MG63 (cell line): Measurements from ENCODE around the gene C1orf159. TPM values are rescaled to one million over a fixed set of nuclear protein-coding genes. Genes with fewer than 3 reads are reported as not detected.
A peak's percentile ranks its signal among the peaks of the same experiment; 100 is the strongest.

ENCODE experiments used
- DNase-seq: peaks from one replicate; pipeline ENCODE4 v3.0.0-alpha.2; 2020
- H3K27me3 ChIP-seq: fragments of 250-450 bp; sonication (Bioruptor Pico); 2 replicates; pipeline ENCODE4 v1.5.1; 2020; ENCODE audit warnings: mild to moderate bottlenecking, moderate library complexity
- H3K36me3 ChIP-seq: fragments of 250-450 bp; sonication (Bioruptor Pico); 2 replicates; pipeline ENCODE4 v1.5.1; 2020; ENCODE audit warnings: mild to moderate bottlenecking, moderate library complexity
- H3K4me3 ChIP-seq: fragments of 250-450 bp; sonication (Bioruptor Pico); 2 replicates; pipeline ENCODE4 v1.5.1; 2020; ENCODE audit warnings: mild to moderate bottlenecking, moderate library complexity
- H3K9me3 ChIP-seq: fragments of 250-450 bp; sonication (Bioruptor Pico); 2 replicates; pipeline ENCODE4 v1.5.1; 2020; ENCODE audit warnings: mild to moderate bottlenecking, moderate library complexity
- total RNA-seq: library from RNA; depleted of rRNA; stranded (reverse); fragments of >200 nt; shearing (Covaris generic); gene quantifications from 2 replicates; pipeline ENCODE4 v1.2.3, GENCODE V29; 2014; ENCODE audit warnings: low replicate concordance; rRNA removed

Gene C1orf159
- total RNA-seq, 1 experiment from 2014 or later = 18.2 TPM

DNA sequence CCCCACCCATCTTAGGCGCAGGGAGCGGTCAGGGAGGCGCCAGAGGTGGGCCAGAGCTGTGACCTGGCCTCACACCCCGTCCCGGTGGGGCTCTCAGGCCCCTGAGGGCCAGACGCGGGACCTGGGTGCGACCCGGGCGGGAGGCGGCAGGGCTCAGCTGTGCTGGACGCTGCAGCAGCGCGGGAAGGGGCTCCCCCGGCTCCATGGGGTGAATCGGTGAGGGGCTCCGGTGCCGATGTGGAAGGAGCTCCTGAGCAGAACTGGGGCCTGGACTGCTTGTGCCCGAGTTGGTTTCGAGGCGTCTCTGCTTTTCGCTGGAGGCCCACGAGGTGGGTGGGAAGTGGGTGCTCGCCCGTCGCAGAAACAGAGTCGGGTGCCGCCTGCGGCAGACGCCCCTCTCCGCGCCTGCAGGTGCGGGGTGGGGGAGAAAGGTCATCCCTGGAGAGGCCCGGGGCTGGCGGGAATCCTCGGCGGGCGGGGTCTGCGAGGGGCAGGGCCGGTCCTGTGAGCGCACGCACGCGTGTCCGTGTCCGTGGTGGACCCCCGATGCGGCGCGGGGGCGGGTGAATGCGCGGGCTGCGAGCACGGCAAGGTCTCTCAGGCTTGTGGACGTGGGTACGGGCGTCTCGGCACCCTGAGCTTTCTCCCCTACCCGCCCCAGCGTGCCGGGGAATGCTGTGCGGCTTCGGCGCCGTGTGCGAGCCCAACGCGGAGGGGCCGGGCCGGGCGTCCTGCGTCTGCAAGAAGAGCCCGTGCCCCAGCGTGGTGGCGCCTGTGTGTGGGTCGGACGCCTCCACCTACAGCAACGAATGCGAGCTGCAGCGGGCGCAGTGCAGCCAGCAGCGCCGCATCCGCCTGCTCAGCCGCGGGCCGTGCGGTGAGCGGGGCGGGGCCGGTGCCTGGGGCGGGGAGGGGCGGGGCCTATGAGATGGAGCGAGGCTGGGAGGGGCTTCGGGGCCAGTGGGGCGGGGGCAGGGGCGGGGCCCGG is 75.6 kb downstream of the C1orf159 start:
- H3K4me3 ChIP-seq = no peak overlapping the region
- peak; percentile 49 for DNase-seq
- H3K36me3 ChIP-seq = peaks cover 5% of the 10 kb centered on the region
- no peaks in the 10 kb centered on the region for H3K27me3 ChIP-seq
- H3K9me3 ChIP-seq = no peaks in the 10 kb centered on the region

DNA sequence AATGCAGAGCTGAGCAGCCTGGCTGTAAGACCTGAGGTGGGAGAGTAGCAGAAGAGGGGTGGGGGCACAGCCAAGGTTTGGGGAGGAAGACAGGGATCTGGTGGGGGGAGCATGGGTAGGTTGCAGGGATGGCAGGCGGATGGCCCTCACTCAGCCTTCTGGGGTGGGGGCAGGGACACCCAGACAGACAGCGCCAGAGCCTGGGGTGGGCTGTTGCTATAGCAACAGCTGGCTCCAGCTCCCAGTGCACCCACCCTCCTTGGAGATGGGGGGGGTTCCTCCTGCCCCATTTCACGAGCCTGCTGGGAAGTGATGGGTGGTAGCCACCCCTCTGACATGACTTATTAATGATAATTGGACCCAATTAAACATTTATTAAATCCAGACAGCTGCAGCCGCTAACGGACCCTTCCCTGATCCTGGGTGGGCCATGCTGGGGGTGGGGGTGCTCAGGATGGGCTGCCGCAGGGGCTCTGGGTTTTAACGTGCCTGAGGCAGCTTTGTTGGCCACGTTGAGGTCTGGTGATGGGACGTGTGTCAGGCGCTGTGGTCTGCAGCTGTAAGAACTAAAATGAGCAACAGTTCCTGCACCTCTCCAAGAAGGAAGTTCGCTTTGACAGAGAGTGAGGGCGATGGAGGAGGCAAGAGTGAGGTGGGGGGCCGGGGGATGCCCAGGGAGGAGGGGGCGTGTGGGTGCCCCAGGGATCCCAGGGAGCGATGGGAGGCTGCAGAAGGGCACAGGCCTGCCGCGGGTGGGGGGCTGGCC is 76.6 kb downstream of the C1orf159 start:
- H3K4me3 ChIP-seq = no peak overlapping the region
- peaks cover 3% of the 10 kb centered on the region for H3K36me3 ChIP-seq
- no peak for DNase-seq
- no peaks in the 10 kb centered on the region for H3K27me3 ChIP-seq
- H3K9me3 ChIP-seq = no peaks in the 10 kb centered on the region

DNA sequence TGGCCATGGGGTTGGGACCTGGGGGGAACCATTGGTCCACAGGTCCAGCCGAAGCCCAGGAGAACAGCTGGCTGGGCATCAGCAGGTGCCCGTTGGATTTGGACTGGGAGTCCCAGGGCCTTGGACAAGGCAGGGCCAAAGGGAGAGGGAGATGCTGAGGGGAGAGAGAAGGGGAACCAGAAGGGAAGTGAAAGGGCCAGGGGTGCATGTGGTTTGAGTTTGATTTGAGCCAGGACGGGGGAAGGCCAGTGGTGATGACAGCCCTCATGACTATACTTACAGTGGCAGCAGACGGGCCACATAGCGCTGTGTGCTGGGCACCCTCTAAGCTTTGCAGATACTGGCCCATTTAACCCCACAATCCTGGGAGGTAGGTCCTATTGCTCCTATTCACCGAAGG is 77.2 kb downstream of the C1orf159 start:
- Histone ChIP-seq H3K9me3 (no peaks in the 10 kb centered on the region), H3K36me3 (peaks cover 3% of the 10 kb centered on the region), H3K27me3 (no peaks in the 10 kb centered on the region), H3K4me3 (no peak overlapping the region)
- no peak for DNase-seq

DNA sequence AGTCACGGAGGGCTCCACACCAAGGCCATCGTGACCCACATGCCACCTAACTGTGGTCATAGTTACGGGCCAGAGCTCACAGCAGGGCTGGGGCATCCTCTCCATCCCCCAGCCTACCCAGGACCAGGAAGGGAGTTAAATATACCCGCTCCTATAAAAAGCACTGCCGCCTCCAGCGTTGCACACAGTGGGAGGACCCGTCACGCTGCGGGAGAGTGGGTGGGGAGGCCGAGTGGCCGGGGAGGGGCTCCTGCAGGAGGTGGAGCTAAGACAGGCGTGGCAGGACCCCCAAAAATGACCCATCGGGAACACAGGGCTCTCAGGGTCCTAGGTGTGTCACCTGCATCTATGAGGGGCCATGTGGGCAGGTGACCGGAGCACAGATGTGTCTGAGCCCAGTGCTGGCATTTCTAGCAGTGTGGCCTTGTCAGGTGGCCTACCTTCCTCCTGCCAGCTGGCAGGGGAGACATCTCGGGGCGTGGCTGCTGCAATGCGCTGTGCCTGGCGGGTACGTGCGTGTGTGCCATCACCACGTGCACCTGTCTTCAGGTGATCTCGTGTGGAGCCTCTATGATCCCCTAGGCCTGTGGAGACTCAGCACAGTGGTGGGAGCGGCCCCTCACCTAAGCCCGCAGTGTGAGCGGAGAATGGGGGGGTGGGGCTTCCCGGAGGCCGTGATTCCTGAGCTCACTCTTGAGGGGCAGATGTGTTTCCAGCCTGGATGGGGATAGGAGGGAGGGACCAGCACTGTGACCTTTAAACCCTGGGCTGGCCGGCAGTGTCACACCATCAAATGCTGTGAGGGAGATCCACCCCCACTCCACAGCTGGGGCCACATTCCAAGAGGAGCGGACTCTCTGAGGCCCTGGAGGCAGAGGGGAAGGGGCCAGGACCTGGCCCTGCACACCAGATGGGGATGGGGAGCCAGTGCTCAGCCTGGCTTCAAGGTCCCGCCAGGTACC is 78.2 kb downstream of the C1orf159 start:
- H3K4me3 ChIP-seq = no peak overlapping the region
- no peaks in the 10 kb centered on the region for H3K9me3 ChIP-seq
- H3K36me3 ChIP-seq = peaks cover 3% of the 10 kb centered on the region; the same call in 1 of the 2 replicates
- no peak for DNase-seq
- no peaks in the 10 kb centered on the region for H3K27me3 ChIP-seq

DNA sequence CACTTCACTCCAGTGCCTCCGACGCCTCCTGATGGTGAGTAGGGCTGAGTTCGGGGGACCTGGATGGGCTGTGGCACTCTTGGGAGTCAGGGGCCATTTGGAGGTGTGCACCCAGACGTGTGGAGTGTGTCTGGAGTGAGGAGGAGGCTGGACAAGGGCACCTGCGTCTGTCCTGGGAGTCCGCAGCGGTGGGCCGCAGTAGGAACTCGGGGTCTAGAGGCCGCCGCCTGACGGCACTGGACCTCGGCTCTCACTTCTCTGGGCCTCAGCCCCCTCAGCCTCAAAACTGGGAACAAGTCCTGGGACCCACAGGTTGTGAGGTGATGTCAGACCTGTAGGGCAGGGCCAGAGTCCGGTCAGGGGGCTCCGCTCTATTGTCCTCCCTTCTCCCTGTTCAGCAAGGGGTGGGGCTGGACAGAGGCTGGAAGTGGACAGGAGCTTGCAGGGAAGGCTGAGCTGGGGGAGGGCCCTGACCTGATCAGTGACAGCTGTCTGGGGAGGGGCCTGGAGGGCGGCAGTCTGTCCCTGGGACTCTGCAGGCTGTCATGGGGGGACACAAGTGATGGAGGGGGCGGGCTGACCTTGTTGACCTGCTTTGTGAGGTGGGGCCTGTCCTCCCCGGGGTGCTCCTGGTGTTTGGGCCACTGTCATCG is 80.5 kb downstream of the C1orf159 start:
- no peak for DNase-seq
- no peaks in the 10 kb centered on the region for H3K9me3 ChIP-seq
- H3K4me3 ChIP-seq = no peak overlapping the region
- no peaks in the 10 kb centered on the region for H3K36me3 ChIP-seq
- H3K27me3 ChIP-seq = no peaks in the 10 kb centered on the region

DNA sequence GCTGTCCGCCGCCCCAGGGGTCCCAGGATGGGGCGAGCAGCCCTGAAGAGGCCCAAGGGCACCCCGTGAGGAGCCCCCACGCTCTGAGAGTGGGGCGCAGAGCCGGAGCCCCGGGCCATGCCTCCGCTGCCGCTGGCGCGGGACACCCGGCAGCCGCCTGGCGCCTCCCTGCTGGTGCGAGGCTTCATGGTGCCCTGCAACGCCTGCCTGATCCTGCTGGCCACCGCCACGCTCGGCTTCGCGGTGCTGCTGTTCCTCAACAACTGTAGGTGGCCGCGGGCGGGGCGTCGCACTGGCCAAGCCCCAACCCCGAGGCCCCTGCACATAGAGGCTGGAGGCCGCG is 81.5 kb downstream of the C1orf159 start:
- H3K4me3 ChIP-seq = no peak overlapping the region
- no peaks in the 10 kb centered on the region for H3K9me3 ChIP-seq
- no peak for DNase-seq
- H3K27me3 ChIP-seq = no peaks in the 10 kb centered on the region
- H3K36me3 ChIP-seq = no peaks in the 10 kb centered on the region

DNA sequence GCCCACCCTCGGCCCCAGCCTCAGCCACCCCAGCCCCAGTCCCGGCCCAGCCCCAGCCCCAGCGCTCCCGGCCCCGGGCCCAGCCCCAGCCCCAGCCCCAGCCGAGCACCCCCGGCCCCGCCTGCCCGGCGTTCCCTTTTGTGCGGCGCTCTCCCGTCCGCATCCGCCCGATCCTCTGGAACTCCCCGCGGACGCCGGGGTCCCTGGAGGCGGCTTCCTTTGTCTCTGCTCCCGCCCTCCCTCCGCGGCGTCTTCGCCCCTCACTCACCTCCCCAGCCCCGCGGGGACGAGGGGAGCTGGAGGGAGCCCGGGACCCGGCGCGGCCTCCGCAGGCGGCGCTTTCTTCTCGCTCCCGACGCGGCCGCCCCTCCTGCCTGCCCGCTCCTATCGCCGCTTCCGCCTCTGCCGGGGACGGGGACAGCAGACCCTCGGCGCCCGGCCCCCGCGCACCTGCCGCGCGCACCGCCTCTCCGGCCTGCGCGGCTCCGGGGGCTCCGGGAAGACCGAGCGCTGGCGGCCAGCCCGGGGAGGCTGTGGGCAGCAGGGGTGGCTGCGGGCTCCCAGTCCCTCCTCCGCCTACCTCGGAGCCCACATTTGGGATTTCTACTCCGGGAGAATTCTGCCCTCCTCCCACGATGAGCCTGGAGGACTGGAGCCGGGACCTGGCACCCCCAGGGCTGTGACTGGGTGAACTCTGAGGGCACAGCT is 82.0 kb downstream of the C1orf159 start:
- no peaks in the 10 kb centered on the region for H3K27me3 ChIP-seq
- no peak for DNase-seq
- H3K36me3 ChIP-seq = no peaks in the 10 kb centered on the region
- no peaks in the 10 kb centered on the region for H3K9me3 ChIP-seq
- H3K4me3 ChIP-seq = no peak overlapping the region

DNA sequence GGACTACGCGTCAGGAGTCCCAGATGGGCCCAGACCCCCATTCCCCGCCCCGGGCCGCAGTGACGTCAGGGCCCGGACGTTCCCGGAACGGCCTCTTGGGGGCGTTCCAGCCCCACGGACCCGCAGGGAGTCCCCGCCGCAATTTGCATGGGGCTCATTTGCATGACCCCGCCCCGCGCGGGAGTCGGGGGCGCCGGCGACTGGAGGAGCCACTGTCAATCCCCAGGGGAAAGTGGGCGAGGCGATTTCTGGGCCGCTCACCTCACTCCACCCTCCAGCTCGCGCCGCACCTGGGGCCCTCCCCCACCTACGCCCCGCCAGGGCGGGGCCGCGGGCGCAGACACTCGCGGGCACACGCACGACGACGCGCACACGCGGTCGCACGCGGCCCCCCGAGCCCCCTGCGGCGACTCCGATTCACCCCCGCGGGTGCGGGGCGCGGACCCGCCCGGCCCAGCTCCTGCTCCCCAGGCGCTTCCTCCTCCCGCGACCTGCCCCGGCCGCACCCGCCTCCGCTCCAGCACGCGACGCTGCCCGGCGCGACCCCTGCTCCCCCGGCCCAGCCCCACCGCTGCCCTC is 82.8 kb downstream of the C1orf159 start:
- DNase-seq = no peak
- Histone ChIP-seq H3K27me3 (no peaks in the 10 kb centered on the region), H3K9me3 (no peaks in the 10 kb centered on the region)

DNA sequence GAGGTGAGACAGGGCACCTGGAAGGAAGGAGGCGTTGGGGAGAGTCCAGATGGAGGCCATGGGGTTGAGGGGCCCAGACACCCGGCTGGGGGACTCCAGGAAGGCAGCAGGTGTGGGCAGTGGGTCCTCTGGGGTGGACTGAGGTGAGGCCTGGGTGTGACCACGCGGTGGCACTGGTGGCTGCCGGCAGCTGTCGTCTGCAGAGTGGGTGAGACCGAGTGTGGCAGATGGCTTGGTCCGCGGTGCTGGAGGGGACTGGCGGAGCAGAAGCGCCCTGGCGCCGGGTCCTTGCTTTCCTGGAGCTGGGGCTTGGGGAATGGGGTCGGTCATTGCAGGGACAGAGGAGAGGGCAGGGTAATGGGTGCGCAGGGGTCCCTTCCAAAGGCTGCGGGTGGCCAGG is 83.5 kb downstream of the C1orf159 start:
- no peak for DNase-seq
- no peaks in the 10 kb centered on the region for H3K27me3 ChIP-seq
- H3K4me3 ChIP-seq = no peak overlapping the region
- no peaks in the 10 kb centered on the region for H3K36me3 ChIP-seq
- no peaks in the 10 kb centered on the region for H3K9me3 ChIP-seq

More for the DNA sequence above, 82.8 kb downstream of the C1orf159 start:
- H3K4me3 ChIP-seq = no peak overlapping the region
- no peaks in the 10 kb centered on the region for H3K36me3 ChIP-seq

Other genes with a start within 250 kb of the C1orf159 start
- 32.7 and 43.5 TPM in 2 replicates for gene SAMD11, start 192.2 kb downstream of the C1orf159 start, total RNA-seq
- 176 and 277 TPM in 2 replicates for gene NOC2L, start 156.8 kb downstream of the C1orf159 start, total RNA-seq
- gene KLHL17, start 155.5 kb downstream of the C1orf159 start, total RNA-seq = 6.7 and 14.7 TPM in 2 replicates
- 0.56 TPM in 1 of 2 replicates, not detected in the other for gene PLEKHN1, start 149.6 kb downstream of the C1orf159 start, total RNA-seq
- gene PERM1, start 134.0 kb downstream of the C1orf159 start, total RNA-seq = 0.13 TPM in 1 of 2 replicates, not detected in the other
- 17.6 and 25.5 TPM in 2 replicates for gene HES4, start 116.0 kb downstream of the C1orf159 start, total RNA-seq
- 68.0 and 98.4 TPM in 2 replicates for gene ISG15, start 102.6 kb downstream of the C1orf159 start, total RNA-seq
- 38.0 and 70.2 TPM in 2 replicates for gene AGRN, start 96.0 kb downstream of the C1orf159 start, total RNA-seq
- not detected in 2 replicates for gene RNF223, start 41.8 kb downstream of the C1orf159 start, total RNA-seq
- gene TTLL10, start 57.8 kb upstream of the C1orf159 start, total RNA-seq = not detected in 2 replicates
- not detected in 2 replicates for gene TNFRSF18, start 90.5 kb upstream of the C1orf159 start, total RNA-seq
- gene TNFRSF4, start 98.1 kb upstream of the C1orf159 start, total RNA-seq = not detected in 2 replicates
- gene SDF4, start 115.9 kb upstream of the C1orf159 start, total RNA-seq = 93.0 and 126 TPM in 2 replicates
- 36.6 and 37.4 TPM in 2 replicates for gene B3GALT6, start 116.1 kb upstream of the C1orf159 start, total RNA-seq
- 0.26 TPM in 1 of 2 replicates, not detected in the other for gene C1QTNF12, start 130.6 kb upstream of the C1orf159 start, total RNA-seq
- 66.2 and 94.1 TPM in 2 replicates for gene UBE2J2, start 157.8 kb upstream of the C1orf159 start, total RNA-seq
- 0.20 and 2.5 TPM in 2 replicates for gene SCNN1D, start 164.3 kb upstream of the C1orf159 start, total RNA-seq
- 20.0 and 24.2 TPM in 2 replicates for gene ACAP3, start 191.8 kb upstream of the C1orf159 start, total RNA-seq
- 46.7 and 53.3 TPM in 2 replicates for gene PUSL1, start 192.5 kb upstream of the C1orf159 start, total RNA-seq
- gene INTS11, start 208.6 kb upstream of the C1orf159 start, total RNA-seq = 55.9 and 70.5 TPM in 2 replicates
- 18.1 and 31.1 TPM in 2 replicates for gene CPTP, start 208.7 kb upstream of the C1orf159 start, total RNA-seq
- not detected in 2 replicates for gene TAS1R3, start 215.2 kb upstream of the C1orf159 start, total RNA-seq
- 55.3 and 107 TPM in 2 replicates for gene DVL1, start 233.3 kb upstream of the C1orf159 start, total RNA-seq
- gene MXRA8, start 242.5 kb upstream of the C1orf159 start, total RNA-seq = 259 and 316 TPM in 2 replicates